ENCODE results near the gene SLC25A36.
"Not testable (repeated sequence)": the region's sequence is repeated elsewhere in the genome, so short reads cannot be mapped to it uniquely, and the experiment has no call there.

SLC25A36 gene

DNA sequence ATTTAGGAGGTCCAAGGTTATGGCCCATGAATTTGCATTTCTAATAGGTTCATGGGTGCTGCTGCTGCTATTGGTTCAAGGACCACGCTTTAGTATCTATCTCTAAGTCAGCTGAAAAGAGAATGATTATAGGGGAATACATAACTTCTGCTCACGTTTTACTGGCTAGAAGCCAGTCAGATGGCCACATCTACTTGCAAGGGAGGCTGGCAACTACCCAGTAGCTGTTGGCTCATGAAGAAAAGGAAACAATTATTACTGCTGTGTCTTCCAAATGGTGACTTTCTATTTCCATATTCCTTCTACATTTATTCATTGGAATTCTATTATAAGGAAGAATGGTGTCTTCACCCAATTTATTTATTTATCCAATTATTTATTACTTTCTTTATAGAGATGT lies 54.2 kb downstream of the SLC25A36 start:
- no peak for TF ChIP-seq ZNF274 (IDR thresholded peaks at IDR 0.05; ENCODE audit: low read depth, low read length)
- H3K4me3 ChIP-seq (ENCODE audit: low read length) = no peak overlapping the region

- no peak overlapping the region for H3K4me3 ChIP-seq (ENCODE audit: low read length)
Measured at GRCh38 chr3:141000027-141000663, 58.5 kb downstream of the SLC25A36 start.

DNA sequence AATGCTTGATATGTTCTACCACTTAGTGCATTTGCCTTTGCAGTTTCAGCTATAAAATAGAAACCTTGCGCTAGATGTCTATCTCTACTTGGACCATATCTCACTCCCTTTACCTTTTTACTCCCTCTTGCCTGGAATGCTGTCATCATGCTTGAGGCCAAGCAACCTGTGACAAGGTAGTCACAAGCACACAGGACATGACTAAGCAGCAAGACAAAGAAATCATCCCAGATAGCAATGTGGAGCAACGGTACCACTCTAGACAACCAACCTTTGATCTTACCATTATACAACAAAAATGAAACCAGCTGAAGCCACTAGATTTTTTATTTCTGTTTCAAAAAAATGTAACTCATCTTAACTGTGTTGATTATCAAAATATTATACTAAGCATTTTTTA lies 59.0 kb downstream of the SLC25A36 start:
- no peak for TF ChIP-seq ZNF274 (IDR thresholded peaks at IDR 0.05; ENCODE audit: low read depth, low read length)
- no peak overlapping the region for H3K4me3 ChIP-seq (ENCODE audit: low read length)

More at GRCh38 chr3:141000027-141000663, 58.5 kb downstream of the SLC25A36 start:
- TF ChIP-seq ZNF274 (IDR thresholded peaks at IDR 0.05; ENCODE audit: low read depth, low read length) = no peak

GRCh38 chr3:141006344-141006743 lies 64.7 kb downstream of the SLC25A36 start:
- TF ChIP-seq ZNF274 (IDR thresholded peaks at IDR 0.05; ENCODE audit: low read depth, low read length) = no peak
- H3K4me3 ChIP-seq (ENCODE audit: low read length) = no peak overlapping the region

- no peak for TF ChIP-seq ZNF274 (IDR thresholded peaks at IDR 0.05; ENCODE audit: low read depth, low read length)
- no peak overlapping the region for H3K4me3 ChIP-seq (ENCODE audit: low read length)
Measured at GRCh38 chr3:141009496-141009895, 67.9 kb downstream of the SLC25A36 start.

GRCh38 chr3:141011232-141011996 lies 69.8 kb downstream of the SLC25A36 start:
- TF ChIP-seq ZNF274 (IDR thresholded peaks at IDR 0.05; ENCODE audit: low read depth, low read length) = no peak
- no peak overlapping the region for H3K4me3 ChIP-seq (ENCODE audit: low read length)

GRCh38 chr3:141011997-141012262 lies 70.3 kb downstream of the SLC25A36 start:
- no peak for TF ChIP-seq ZNF274 (IDR thresholded peaks at IDR 0.05; ENCODE audit: low read depth, low read length)
- H3K4me3 ChIP-seq (ENCODE audit: low read length) = no peak overlapping the region

GRCh38 chr3:141012571-141012970 lies 70.9 kb downstream of the SLC25A36 start:
- no peak for TF ChIP-seq ZNF274 (IDR thresholded peaks at IDR 0.05; ENCODE audit: low read depth, low read length)
- no peak overlapping the region for H3K4me3 ChIP-seq (ENCODE audit: low read length)

GRCh38 chr3:141015481-141015880 lies 73.8 kb downstream of the SLC25A36 start:
- TF ChIP-seq ZNF274 (IDR thresholded peaks at IDR 0.05; ENCODE audit: low read depth, low read length) = no peak

GRCh38 chr3:141017366-141018322 lies 76.0 kb downstream of the SLC25A36 start:
- not testable (repeated sequence) for H3K4me3 ChIP-seq (ENCODE audit: low read length)

More at GRCh38 chr3:141015481-141015880, 73.8 kb downstream of the SLC25A36 start:
- no peak overlapping the region for H3K4me3 ChIP-seq (ENCODE audit: low read length)

- TF ChIP-seq ZNF274 (IDR thresholded peaks at IDR 0.05; ENCODE audit: low read depth, low read length) = no peak
- H3K4me3 ChIP-seq (ENCODE audit: low read length) = no peak overlapping the region
Measured at GRCh38 chr3:141019244-141019643, 77.6 kb downstream of the SLC25A36 start.

GRCh38 chr3:141020143-141020830 lies 78.7 kb downstream of the SLC25A36 start:
- H3K4me3 ChIP-seq (ENCODE audit: low read length) = no peak overlapping the region
- TF ChIP-seq ZNF274 (IDR thresholded peaks at IDR 0.05; ENCODE audit: low read depth, low read length) = no peak

GRCh38 chr3:141021261-141021660 lies 79.6 kb downstream of the SLC25A36 start:
- TF ChIP-seq ZNF274 (IDR thresholded peaks at IDR 0.05; ENCODE audit: low read depth, low read length) = no peak

More at GRCh38 chr3:141021261-141021660, 79.6 kb downstream of the SLC25A36 start:
- H3K4me3 ChIP-seq (ENCODE audit: low read length) = no peak overlapping the region
